ENCODE measurements around the gene DENND5B. TPM values are rescaled to one million over a fixed set of nuclear protein-coding genes. Genes with fewer than 3 reads are reported as not detected.
"Not testable (repeated sequence)": the region's sequence is repeated elsewhere in the genome, so short reads cannot be mapped to it uniquely, and the experiment has no call there.

Gene DENND5B
- total and polyA plus RNA-seq, 8 donors: 1.1 to 25.2 (median 7.7) TPM

- Histone ChIP-seq H3K36me3 (peaks cover 0 to 22% (median 10%) of the 10 kb centered on the region in 4 donors), H3K27ac (no peak overlapping the region), H3K4me1 (peaks cover 0 to 7% (median 0%) of the 10 kb centered on the region in 4 donors), H3K4me3 (no peak overlapping the region), H3K9me3 (no peaks in the 10 kb centered on the region), H3K27me3 (no peaks in the 10 kb centered on the region)
- no peak for TF ChIP-seq CTCF (IDR thresholded peaks at IDR 0.05)
- TF ChIP-seq EP300 (IDR thresholded peaks at IDR 0.05): no peak
- TF ChIP-seq POLR2A (IDR thresholded peaks at IDR 0.05): no peak
- no peak for TF ChIP-seq POLR2AphosphoS5 (IDR thresholded peaks at IDR 0.05)
- WGBS, 5 donors: 82 to 97% (median 93%) methylated on average over 1 of the region's 1 CpG
- DNase-seq: no peak
- intact Hi-C loops (cut with DNase I; ENCODE audit: low total_unique reads): loop anchor here (5.0 kb wide), 1 partner anchor 230 kb away; no protein-coding TSS in a partner anchor
These were observed 183.4 kb downstream of the DENND5B start for GRCh38 chr12:31407562-31407961.

DNA sequence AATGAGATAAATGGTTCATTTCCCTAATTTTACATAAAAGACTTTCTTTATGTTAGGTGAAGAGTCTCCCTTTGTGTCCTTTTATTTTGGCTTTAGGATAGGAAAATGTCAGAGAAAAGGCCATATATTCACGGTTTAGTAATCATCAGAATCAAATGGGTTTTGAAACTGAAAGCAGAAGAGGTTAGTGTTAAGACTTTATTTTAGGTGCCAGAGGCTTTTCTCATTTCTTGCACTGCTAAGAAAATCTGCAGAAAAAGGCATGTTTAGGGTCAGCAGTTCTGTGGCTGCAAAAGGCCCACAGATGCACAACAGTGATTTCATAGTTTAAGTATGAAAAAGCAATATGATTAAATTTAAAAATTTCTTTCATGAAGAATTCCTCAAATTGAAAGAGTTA, 184.6 kb downstream of the DENND5B start:
- Histone ChIP-seq H3K27ac (no peak overlapping the region), H3K36me3 (peaks cover 0 to 21% (median 11%) of the 10 kb centered on the region in 4 donors)
- intact Hi-C loops (cut with DNase I; ENCODE audit: low total_unique reads): loop anchor here (5.0 kb wide), 1 partner anchor 231 kb away; no protein-coding TSS in a partner anchor

GRCh38 chr12:31405021-31405420, 185.9 kb downstream of the DENND5B start:
- no peak overlapping the region for H3K4me3 ChIP-seq
- DNase-seq: no peak
- 91 to 92% (median 92%) methylated on average over 8 of the region's 8 CpGs for WGBS, 5 donors
- peaks cover 0 to 7% (median 0%) of the 10 kb centered on the region in 4 donors for H3K4me1 ChIP-seq
- no peaks in the 10 kb centered on the region for H3K9me3 ChIP-seq
- H3K36me3 ChIP-seq: peaks cover 0 to 32% (median 17%) of the 10 kb centered on the region in 4 donors
- no peak overlapping the region for H3K27ac ChIP-seq
- intact Hi-C loops (cut with DNase I; ENCODE audit: low total_unique reads): loop anchor here (5.0 kb wide), 1 partner anchor 232 kb away; no protein-coding TSS in a partner anchor
- TF ChIP-seq CTCF (IDR thresholded peaks at IDR 0.05) (no peak), EP300 (IDR thresholded peaks at IDR 0.05) (no peak), POLR2A (IDR thresholded peaks at IDR 0.05) (no peak), POLR2AphosphoS5 (IDR thresholded peaks at IDR 0.05) (no peak)
- no peaks in the 10 kb centered on the region for H3K27me3 ChIP-seq

More for the DNA sequence above, 184.6 kb downstream of the DENND5B start:
- Histone ChIP-seq H3K4me3 (no peak overlapping the region), H3K27me3 (no peaks in the 10 kb centered on the region), H3K4me1 (peaks cover 0 to 7% (median 0%) of the 10 kb centered on the region in 4 donors), H3K9me3 (no peaks in the 10 kb centered on the region)
- TF ChIP-seq POLR2A (IDR thresholded peaks at IDR 0.05): no peak
- 52 to 71% (median 59%) methylated on average over 1 of the region's 1 CpG for WGBS, 5 donors
- DNase-seq: no peak

GRCh38 chr12:31403099-31403607, 187.8 kb downstream of the DENND5B start:
- 10 to 13% (median 11%) methylated on average over 7 of the region's 7 CpGs for WGBS, 5 donors

More at GRCh38 chr12:31403099-31403607, 187.8 kb downstream of the DENND5B start:
- peak in 5 of 7 experiments; percentile 75 to 91 (median 82) for TF ChIP-seq CTCF (IDR thresholded peaks at IDR 0.05)
- peak in 1 of 3 donors; percentile 73 for TF ChIP-seq POLR2AphosphoS5 (IDR thresholded peaks at IDR 0.05)
- intact Hi-C loops (cut with DNase I; ENCODE audit: low total_unique reads); H3K27me3 ChIP-seq; H3K4me3 ChIP-seq; H3K9me3 ChIP-seq; H3K4me1 ChIP-seq; H3K27ac ChIP-seq: not testable (repeated sequence)
- H3K36me3 ChIP-seq: peaks cover 0 to 46% (median 21%) of the 10 kb centered on the region in 4 donors
- DNase-seq: peak; percentile 49 to 91

Data from stomach (tissue), 9 donors.